H9 (cell line): ENCODE measurements around the gene H6PD. TPM values are rescaled to one million over a fixed set of nuclear protein-coding genes. Genes with fewer than 3 reads are reported as not detected.

Experiments
- DNase-seq: peaks from one replicate; pipeline ENCODE4 v3.0.0-alpha.2; 2017
- H2AFZ ChIP-seq: one replicate; pipeline ENCODE4 v1.6.1; 2013; ENCODE audit warnings: mild to moderate bottlenecking, low read length, control low read depth, moderate library complexity
- H2AK5ac ChIP-seq: 2 replicates; pipeline ENCODE4 v1.6.1; 2013; ENCODE audit warnings: low read length, control low read depth, mixed read lengths; ENCODE audit not compliant: insufficient read length
- H2BK120ac ChIP-seq: one replicate; pipeline ENCODE4 v1.6.1; 2013; ENCODE audit warnings: low read depth, mild to moderate bottlenecking, low read length, control low read depth, inconsistent platforms; ENCODE audit not compliant: poor library complexity, severe bottlenecking
- H2BK12ac ChIP-seq: 2 replicates; pipeline ENCODE4 v1.6.1; 2013; ENCODE audit warnings: low read length, control low read depth, mixed read lengths, low read depth; ENCODE audit not compliant: insufficient read length
- H2BK15ac ChIP-seq: 2 replicates; pipeline ENCODE4 v1.6.1; 2013; ENCODE audit warnings: low read depth, low read length, control low read depth
- H2BK20ac ChIP-seq: one replicate; pipeline ENCODE4 v1.6.1; 2013; ENCODE audit warnings: low read depth, mild to moderate bottlenecking, low read length, control low read depth, inconsistent platforms; ENCODE audit not compliant: poor library complexity, severe bottlenecking
- H2BK5ac ChIP-seq: 2 replicates; pipeline ENCODE4 v1.6.1; 2013; ENCODE audit warnings: low read length, control low read depth, mixed read lengths; ENCODE audit not compliant: insufficient read length
- H3K14ac ChIP-seq: 2 replicates; pipeline ENCODE4 v1.6.1; 2013; ENCODE audit warnings: low read length, control low read depth; ENCODE audit not compliant: insufficient read depth
- H3K18ac ChIP-seq: 2 replicates; pipeline ENCODE4 v1.6.1; 2013; ENCODE audit warnings: low read depth, mild to moderate bottlenecking, mixed read lengths, low read length, control low read depth; ENCODE audit not compliant: insufficient read length
- H3K23ac ChIP-seq: 2 replicates; pipeline ENCODE4 v1.6.1; 2013; ENCODE audit warnings: low read length, control low read depth, mixed read lengths, low read depth; ENCODE audit not compliant: insufficient read length
- H3K23me2 ChIP-seq: 2 replicates; pipeline ENCODE4 v1.6.1; 2013; ENCODE audit warnings: low read depth, mild to moderate bottlenecking, mixed read lengths, low read length, control low read depth; ENCODE audit not compliant: insufficient read length, poor library complexity, severe bottlenecking
- H3K27ac ChIP-seq: 2 replicates; pipeline ENCODE4 v1.5.1; 2013; ENCODE audit warnings: low read length, control low read depth, mixed read lengths, low read depth; ENCODE audit not compliant: insufficient read length
- H3K27me3 ChIP-seq: 2 replicates; pipeline ENCODE4 v1.6.1; 2013; ENCODE audit warnings: low read length, control low read depth, inconsistent platforms; ENCODE audit not compliant: insufficient read depth
- H3K4ac ChIP-seq: 2 replicates; pipeline ENCODE4 v1.6.1; 2013; ENCODE audit warnings: low read depth, mild to moderate bottlenecking, control low read depth, inconsistent platforms, low read length, moderate library complexity
- H3K4me1 ChIP-seq: 2 replicates; pipeline ENCODE4 v1.6.1; 2013; ENCODE audit warnings: low read length, control low read depth, inconsistent platforms; ENCODE audit not compliant: insufficient read depth
- H3K4me2 ChIP-seq: 2 replicates; pipeline ENCODE4 v1.6.1; 2013; ENCODE audit warnings: low read length, control low read depth, mixed read lengths; ENCODE audit not compliant: insufficient read length, insufficient read depth
- H3K56ac ChIP-seq: 2 replicates; pipeline ENCODE4 v1.6.1; 2013; ENCODE audit warnings: low read depth, mild to moderate bottlenecking, mixed read lengths, low read length, control low read depth; ENCODE audit not compliant: insufficient read length
- H3K79me1 ChIP-seq: 2 replicates; pipeline ENCODE4 v1.6.1; 2013; ENCODE audit warnings: low read depth, mild to moderate bottlenecking, moderate library complexity, low read length, control low read depth, inconsistent platforms; ENCODE audit not compliant: insufficient read depth, poor library complexity, severe bottlenecking
- H3K79me2 ChIP-seq: 2 replicates; pipeline ENCODE4 v1.6.1; 2013; ENCODE audit warnings: low read length, control low read depth, inconsistent platforms; ENCODE audit not compliant: insufficient read depth
- H3K9ac ChIP-seq: 2 replicates; pipeline ENCODE4 v1.6.1; 2013; ENCODE audit warnings: low read length, control low read depth, mixed read lengths; ENCODE audit not compliant: insufficient read length; ENCODE audit errors: extremely low read depth
- H3K9me3 ChIP-seq: one replicate; pipeline ENCODE4 v1.6.1; 2013; ENCODE audit warnings: low read depth, low read length, inconsistent platforms; ENCODE audit not compliant: control insufficient read depth
- H3T11ph ChIP-seq: one replicate; pipeline ENCODE4 v1.6.1; 2013; ENCODE audit warnings: mild to moderate bottlenecking, low read length, control low read depth, inconsistent platforms
- H4K20me1 ChIP-seq: one replicate; pipeline ENCODE4 v1.6.1; 2013; ENCODE audit not compliant: control insufficient read depth, insufficient read length, insufficient read depth
- H4K5ac ChIP-seq: 2 replicates; pipeline ENCODE4 v1.6.1; 2013; ENCODE audit warnings: low read depth, mild to moderate bottlenecking, mixed read lengths, low read length, control low read depth; ENCODE audit not compliant: insufficient read length
- H4K8ac ChIP-seq: replicated peaks from 2 replicates; pipeline ENCODE4 v1.6.1; 2013; ENCODE audit warnings: low read length, control low read depth, mixed read lengths, low read depth; ENCODE audit not compliant: insufficient read length
- H4K91ac ChIP-seq: 2 replicates; pipeline ENCODE4 v1.6.1; 2013; ENCODE audit warnings: low read depth, mild to moderate bottlenecking, moderate library complexity, mixed read lengths, low read length, control low read depth; ENCODE audit not compliant: insufficient read length
- H3K27ac Mint-ChIP-seq, 3 experiments: 2 replicates in 2 of 3; 3 replicates in 1 of 3; pipeline ENCODE4 v1.8.0; 2020 to 2021; ENCODE audit warnings: mixed read lengths in 3 of 3, mild to moderate bottlenecking in 1 of 3, moderate library complexity in 1 of 3
- H3K27me3 Mint-ChIP-seq: 2 replicates; pipeline ENCODE4 v1.8.0; 2021; ENCODE audit warnings: low read depth, mild to moderate bottlenecking, moderate library complexity, mixed read lengths
- H3K36me3 Mint-ChIP-seq, 3 experiments: 2 replicates in 2 of 3; 3 replicates in 1 of 3; pipeline ENCODE4 v1.8.0; 2020 to 2021; ENCODE audit warnings: low read depth in 3 of 3, mixed read lengths in 3 of 3; ENCODE audit not compliant: insufficient read depth in 1 of 3
- H3K4me1 Mint-ChIP-seq, 2 experiments: 2 replicates each; pipeline ENCODE4 v1.8.0; 2020; ENCODE audit warnings: mixed read lengths in 2 of 2
- H3K4me3 Mint-ChIP-seq, 2 experiments: 2 replicates in 1 of 2; 3 replicates in 1 of 2; pipeline ENCODE4 v1.8.0; 2020 to 2021; ENCODE audit warnings: mild to moderate bottlenecking in 2 of 2, mixed read lengths in 2 of 2, moderate library complexity in 1 of 2
- H3K9me3 Mint-ChIP-seq, 2 experiments: 2 replicates in 1 of 2; 3 replicates in 1 of 2; pipeline ENCODE4 v1.8.0; 2020; ENCODE audit warnings: mild to moderate bottlenecking in 2 of 2, mixed read lengths in 2 of 2, moderate library complexity in 1 of 2
- WGBS: extraction: QIAGEN DNeasy Blood & Tissue Kit; methylation state at CpG from one replicate; pipeline ENCODE4 v1.1.7; 2013; ENCODE audit warnings: missing lambda C conversion rate, low lambda C conversion rate, mixed read lengths; ENCODE audit not compliant: insufficient read length; ENCODE audit errors: extremely low coverage; 5-methylcytosine and 5-hydroxymethylcytosine counted together
- total RNA-seq: library from RNA; stranded (reverse); gene quantifications from 2 replicates; pipeline ENCODE4 v1.2.1, GENCODE V29; 2021
- TF ChIP-seq, protein P1 (sequence below): fragments of 200-600 bp; sonication (generic); conservative IDR thresholded peaks from 3 replicates; pipeline ENCODE4 v1.8.0; 2021; ENCODE audit warnings: antibody characterized with exemption, mild to moderate bottlenecking

Gene H6PD
- total RNA-seq, 1 experiment from 2014 or later, result 7.9 TPM

DNA sequence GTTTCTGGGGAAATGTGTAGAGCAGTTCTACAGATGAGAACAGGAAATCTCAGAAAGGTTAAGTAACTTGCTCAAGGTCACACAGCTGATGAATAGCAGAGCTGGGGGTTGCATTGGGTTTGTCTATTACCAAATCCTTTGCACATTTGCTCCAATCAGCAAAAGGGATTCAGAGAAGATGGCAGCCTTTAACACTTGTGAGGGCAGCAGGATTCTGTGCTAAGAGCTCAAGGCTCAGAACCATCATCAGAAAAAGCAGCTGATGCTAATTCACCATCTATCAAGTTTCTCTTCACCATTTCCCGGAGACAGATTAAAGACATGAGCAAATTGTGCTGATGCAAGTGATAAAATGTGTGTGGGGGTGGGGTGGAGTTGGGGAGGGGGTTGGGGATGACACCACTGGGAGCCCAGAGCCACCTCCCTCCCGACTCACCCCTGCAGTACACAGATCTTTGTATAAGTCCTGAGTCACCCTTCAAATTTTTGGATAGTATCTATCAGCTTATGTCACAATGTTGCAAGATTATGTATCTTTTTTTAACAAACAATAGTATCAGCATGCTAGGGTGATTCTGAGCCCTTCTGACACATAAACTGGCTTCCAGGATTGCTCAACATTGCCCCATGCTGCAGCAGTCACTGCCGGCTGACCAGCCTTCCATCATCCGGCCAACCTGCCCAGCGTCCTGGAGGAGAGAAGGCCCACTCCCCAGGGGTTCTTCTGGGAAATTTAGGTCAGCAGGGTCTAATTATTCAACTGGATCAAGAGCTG, 55.3 kb downstream of the H6PD start:
- DNase-seq, result no peak

More for the DNA sequence above, 55.3 kb downstream of the H6PD start:
- no peak overlapping the region for H2BK120ac ChIP-seq
- H3K56ac ChIP-seq, result no peak overlapping the region
- H2BK12ac ChIP-seq, result no peak overlapping the region
- TF ChIP-seq, protein P1, sequence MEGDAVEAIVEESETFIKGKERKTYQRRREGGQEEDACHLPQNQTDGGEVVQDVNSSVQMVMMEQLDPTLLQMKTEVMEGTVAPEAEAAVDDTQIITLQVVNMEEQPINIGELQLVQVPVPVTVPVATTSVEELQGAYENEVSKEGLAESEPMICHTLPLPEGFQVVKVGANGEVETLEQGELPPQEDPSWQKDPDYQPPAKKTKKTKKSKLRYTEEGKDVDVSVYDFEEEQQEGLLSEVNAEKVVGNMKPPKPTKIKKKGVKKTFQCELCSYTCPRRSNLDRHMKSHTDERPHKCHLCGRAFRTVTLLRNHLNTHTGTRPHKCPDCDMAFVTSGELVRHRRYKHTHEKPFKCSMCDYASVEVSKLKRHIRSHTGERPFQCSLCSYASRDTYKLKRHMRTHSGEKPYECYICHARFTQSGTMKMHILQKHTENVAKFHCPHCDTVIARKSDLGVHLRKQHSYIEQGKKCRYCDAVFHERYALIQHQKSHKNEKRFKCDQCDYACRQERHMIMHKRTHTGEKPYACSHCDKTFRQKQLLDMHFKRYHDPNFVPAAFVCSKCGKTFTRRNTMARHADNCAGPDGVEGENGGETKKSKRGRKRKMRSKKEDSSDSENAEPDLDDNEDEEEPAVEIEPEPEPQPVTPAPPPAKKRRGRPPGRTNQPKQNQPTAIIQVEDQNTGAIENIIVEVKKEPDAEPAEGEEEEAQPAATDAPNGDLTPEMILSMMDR, result no peak
- H2AK5ac ChIP-seq, result no peak overlapping the region
- H4K20me1 ChIP-seq, result no peaks in the 10 kb centered on the region
- H3K4me2 ChIP-seq, result no peak overlapping the region
- peaks cover 8% of the 10 kb centered on the region; the same call in 1 of the 2 replicates for H3K27me3 ChIP-seq
- no peaks in the 10 kb centered on the region for H3K79me1 ChIP-seq
- H3T11ph ChIP-seq, result no peak overlapping the region
- peaks cover 9% of the 10 kb centered on the region for H3K23me2 ChIP-seq
- no peak overlapping the region for H3K27ac ChIP-seq
- peaks cover 32% of the 10 kb centered on the region for H3K27me3 Mint-ChIP-seq
- H3K9ac ChIP-seq, result no peak overlapping the region
- H3K27ac Mint-ChIP-seq, result no peak overlapping the region
- no CpG with 5 or more reads among the region's 5 CpGs for WGBS
- no peak overlapping the region for H3K14ac ChIP-seq
- H3K18ac ChIP-seq, result no peak overlapping the region
- H3K4me1 Mint-ChIP-seq, result peaks cover 4% of the 10 kb centered on the region in 2 experiments
- H4K91ac ChIP-seq, result no peak overlapping the region
- peaks cover 16 to 23% of the 10 kb centered on the region in 2 experiments for H3K9me3 Mint-ChIP-seq
- no peak overlapping the region for H2BK20ac ChIP-seq
- peaks cover 0 to 4% (median 0%) of the 10 kb centered on the region in 3 experiments; a peak in 2 of 7 replicates for H3K36me3 Mint-ChIP-seq
- no peak overlapping the region for H2BK15ac ChIP-seq
- H3K4me3 Mint-ChIP-seq, result no peak overlapping the region
- no peak overlapping the region for H2BK5ac ChIP-seq
- no peak overlapping the region for H2AFZ ChIP-seq
- H3K79me2 ChIP-seq, result no peaks in the 10 kb centered on the region
- no peak overlapping the region for H4K8ac ChIP-seq
- H3K4me1 ChIP-seq, result no peaks in the 10 kb centered on the region
- no peaks in the 10 kb centered on the region for H3K9me3 ChIP-seq
- H4K5ac ChIP-seq, result no peak overlapping the region
- H3K23ac ChIP-seq, result no peak overlapping the region
- H3K4ac ChIP-seq, result no peak overlapping the region
